ENCODE measurements around the gene FAM210A. TPM values are rescaled to one million over a fixed set of nuclear protein-coding genes. Genes with fewer than 3 reads are reported as not detected.

FAM210A gene
- total RNA-seq, 1 donor from 2014 or later = 19.8 TPM

GRCh38 chr18:13745696-13746095, 19.3 kb upstream of the FAM210A start:
- no peaks in the 10 kb centered on the region for H3K9me3 ChIP-seq (ENCODE audit: control insufficient read depth in 3 of 3, low read length in 3 of 3)
- H3K4me1 ChIP-seq (ENCODE audit: control insufficient read depth in 3 of 3, insufficient read depth in 3 of 3, low read length in 3 of 3) = no peaks in the 10 kb centered on the region
- H3K9ac ChIP-seq (ENCODE audit: low read depth in 1 of 3, low read length in 3 of 3) = no peak overlapping the region
- H3K4me3 ChIP-seq (ENCODE audit: low read length in 3 of 3) = no peak overlapping the region
- H3K27me3 ChIP-seq (ENCODE audit: control insufficient read depth in 3 of 3, insufficient read depth in 3 of 3, low read length in 3 of 3) = no peaks in the 10 kb centered on the region
- no peak overlapping the region for H3K27ac ChIP-seq (ENCODE audit: low read depth, low read length)
- peaks cover 21 to 67% (median 48%) of the 10 kb centered on the region in 3 donors for H3K36me3 ChIP-seq (ENCODE audit: control insufficient read depth in 3 of 3, insufficient read depth in 3 of 3, low read length in 3 of 3)

DNA sequence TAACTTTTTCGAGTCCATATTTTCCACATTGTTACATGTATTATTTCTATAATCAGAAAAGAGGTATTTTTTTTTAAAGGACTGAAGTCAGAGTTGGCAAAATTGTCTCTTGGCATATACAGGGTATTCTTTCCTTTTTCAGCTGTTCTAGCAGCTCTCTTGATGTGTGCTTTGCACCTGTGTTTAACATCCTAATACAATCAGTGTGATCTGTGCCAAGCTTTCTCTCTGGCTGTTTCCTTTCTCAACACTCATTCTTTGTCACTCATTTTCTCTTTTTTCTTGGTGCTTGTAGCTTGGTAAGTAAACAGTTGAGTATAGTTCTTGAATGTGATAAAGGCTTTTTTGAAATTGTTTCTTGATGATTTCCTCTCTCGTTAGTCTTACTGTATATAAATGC, 9.3 kb upstream of the FAM210A start:
- H3K9me3 ChIP-seq (ENCODE audit: control insufficient read depth in 3 of 3, low read length in 3 of 3) = no peaks in the 10 kb centered on the region
- H3K9ac ChIP-seq (ENCODE audit: low read depth in 1 of 3, low read length in 3 of 3) = no peak overlapping the region
- no peak overlapping the region for H3K4me3 ChIP-seq (ENCODE audit: low read length in 3 of 3)
- H3K27me3 ChIP-seq (ENCODE audit: control insufficient read depth in 3 of 3, insufficient read depth in 3 of 3, low read length in 3 of 3) = no peaks in the 10 kb centered on the region
- H3K4me1 ChIP-seq (ENCODE audit: control insufficient read depth in 3 of 3, insufficient read depth in 3 of 3, low read length in 3 of 3) = no peaks in the 10 kb centered on the region
- peaks cover 13 to 36% (median 33%) of the 10 kb centered on the region in 3 donors for H3K36me3 ChIP-seq (ENCODE audit: control insufficient read depth in 3 of 3, insufficient read depth in 3 of 3, low read length in 3 of 3)
- H3K27ac ChIP-seq (ENCODE audit: low read depth, low read length) = no peak overlapping the region

DNA sequence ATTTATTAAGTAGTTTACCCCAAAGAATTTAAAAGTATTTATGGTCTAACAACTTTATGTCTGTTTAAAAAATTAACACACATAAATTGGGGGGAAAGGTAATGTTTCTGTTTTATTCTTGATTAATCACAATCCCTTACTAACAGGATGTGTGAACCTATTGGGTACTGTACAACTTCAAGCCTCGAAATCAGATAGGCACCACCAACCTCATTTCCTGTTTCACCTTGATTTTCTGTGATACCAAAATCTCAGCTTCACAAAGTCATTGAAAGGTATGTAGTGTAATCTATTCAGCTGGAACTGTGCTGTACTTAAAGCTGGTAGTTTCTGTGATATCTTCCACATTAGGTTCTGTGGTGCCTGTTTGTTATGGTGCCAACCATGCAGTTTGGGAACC, 4.1 kb upstream of the FAM210A start:
- H3K4me1 ChIP-seq (ENCODE audit: control insufficient read depth in 3 of 3, insufficient read depth in 3 of 3, low read length in 3 of 3) = peaks cover 3 to 16% (median 12%) of the 10 kb centered on the region in 3 donors
- H3K4me3 ChIP-seq (ENCODE audit: low read length in 3 of 3) = no peak overlapping the region

GRCh38 chr18:13726972-13727331, 594 bp upstream of the FAM210A start:
- peaks cover 12 to 24% (median 19%) of the 10 kb centered on the region in 3 donors for H3K4me1 ChIP-seq (ENCODE audit: control insufficient read depth in 3 of 3, insufficient read depth in 3 of 3, low read length in 3 of 3)
- no peaks in the 10 kb centered on the region for H3K27me3 ChIP-seq (ENCODE audit: control insufficient read depth in 3 of 3, insufficient read depth in 3 of 3, low read length in 3 of 3)
- peak overlapping the region; percentile 92 to 94 (median 93) for H3K9ac ChIP-seq (ENCODE audit: low read depth in 1 of 3, low read length in 3 of 3)
- peak overlapping the region; percentile 99 for H3K27ac ChIP-seq (ENCODE audit: low read depth, low read length)
- H3K4me3 ChIP-seq (ENCODE audit: low read length in 3 of 3) = peak overlapping the region; percentile 91 to 99 (median 98)
- H3K9me3 ChIP-seq (ENCODE audit: control insufficient read depth in 3 of 3, low read length in 3 of 3) = no peaks in the 10 kb centered on the region
- H3K36me3 ChIP-seq (ENCODE audit: control insufficient read depth in 3 of 3, insufficient read depth in 3 of 3, low read length in 3 of 3) = no peaks in the 10 kb centered on the region

More for the DNA sequence above, 4.1 kb upstream of the FAM210A start:
- Histone ChIP-seq H3K9me3 (ENCODE audit: control insufficient read depth in 3 of 3, low read length in 3 of 3) (no peaks in the 10 kb centered on the region), H3K27ac (ENCODE audit: low read depth, low read length) (no peak overlapping the region), H3K27me3 (ENCODE audit: control insufficient read depth in 3 of 3, insufficient read depth in 3 of 3, low read length in 3 of 3) (no peaks in the 10 kb centered on the region), H3K36me3 (ENCODE audit: control insufficient read depth in 3 of 3, insufficient read depth in 3 of 3, low read length in 3 of 3) (peaks cover 2 to 9% (median 6%) of the 10 kb centered on the region in 3 donors), H3K9ac (ENCODE audit: low read depth in 1 of 3, low read length in 3 of 3) (no peak overlapping the region)

DNA sequence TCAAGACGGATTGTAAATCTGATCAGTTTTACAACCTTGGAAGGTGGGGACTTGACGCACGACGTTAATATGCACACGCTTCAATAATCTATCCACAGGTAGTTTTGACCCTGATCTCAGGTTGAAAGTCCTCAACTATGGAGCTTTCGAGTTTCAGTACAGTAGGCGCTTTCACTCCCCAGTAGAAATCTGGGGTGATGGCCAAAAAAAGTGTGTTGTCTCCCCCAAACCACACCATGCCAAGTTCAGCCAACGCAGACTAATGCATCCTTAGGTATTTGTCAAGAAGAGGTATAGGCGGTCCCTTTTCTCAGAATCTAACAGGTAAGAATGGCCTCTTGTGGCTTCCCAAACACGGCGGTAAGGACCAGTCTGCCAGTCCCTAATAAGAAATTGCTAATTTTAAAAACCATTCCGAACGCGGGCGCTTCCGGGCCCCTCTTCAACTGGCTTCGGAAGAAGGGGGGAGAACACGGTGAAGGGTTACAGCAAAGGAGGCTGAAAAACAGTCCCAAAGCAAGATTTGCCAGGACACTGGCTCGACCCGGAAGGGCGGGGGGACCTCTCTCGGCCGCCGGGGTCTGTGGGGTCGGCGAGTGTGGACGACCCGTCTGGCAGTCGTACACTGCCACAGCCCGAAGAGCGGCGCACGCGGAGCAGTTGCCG, 659 bp downstream of the FAM210A start:
- no peaks in the 10 kb centered on the region for H3K9me3 ChIP-seq (ENCODE audit: control insufficient read depth in 3 of 3, low read length in 3 of 3)
- H3K4me1 ChIP-seq (ENCODE audit: control insufficient read depth in 3 of 3, insufficient read depth in 3 of 3, low read length in 3 of 3) = peaks cover 12 to 24% (median 19%) of the 10 kb centered on the region in 3 donors
- peak overlapping the region; percentile 99 for H3K27ac ChIP-seq (ENCODE audit: low read depth, low read length)
- H3K36me3 ChIP-seq (ENCODE audit: control insufficient read depth in 3 of 3, insufficient read depth in 3 of 3, low read length in 3 of 3) = no peaks in the 10 kb centered on the region
- H3K27me3 ChIP-seq (ENCODE audit: control insufficient read depth in 3 of 3, insufficient read depth in 3 of 3, low read length in 3 of 3) = no peaks in the 10 kb centered on the region
- H3K4me3 ChIP-seq (ENCODE audit: low read length in 3 of 3) = peak overlapping the region; percentile 91 to 99 (median 98)
- peak overlapping the region; percentile 73 to 94 (median 88) for H3K9ac ChIP-seq (ENCODE audit: low read depth in 1 of 3, low read length in 3 of 3)

DNA sequence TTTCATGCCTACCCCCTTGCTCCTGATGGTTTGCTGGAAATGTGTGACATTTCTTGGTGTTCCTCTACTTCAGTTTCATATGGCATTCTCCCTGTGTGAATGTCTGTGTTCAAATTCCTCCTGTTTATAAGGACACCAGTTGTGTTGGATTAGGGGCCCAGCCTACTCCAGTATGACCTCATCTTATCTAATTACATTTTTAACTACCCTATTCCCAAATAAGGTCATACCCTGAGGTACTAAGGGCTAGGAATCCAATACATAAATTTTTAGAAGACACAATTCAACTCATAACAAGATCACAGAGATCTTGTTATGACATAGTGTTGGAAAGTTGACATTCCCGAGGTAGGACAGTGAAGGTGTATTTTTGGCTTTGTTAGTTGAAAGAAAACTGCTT, 5.5 kb downstream of the FAM210A start:
- H3K27me3 ChIP-seq (ENCODE audit: control insufficient read depth in 3 of 3, insufficient read depth in 3 of 3, low read length in 3 of 3) = no peaks in the 10 kb centered on the region
- H3K27ac ChIP-seq (ENCODE audit: low read depth, low read length) = no peak overlapping the region
- peaks cover 9 to 12% (median 9%) of the 10 kb centered on the region in 3 donors for H3K4me1 ChIP-seq (ENCODE audit: control insufficient read depth in 3 of 3, insufficient read depth in 3 of 3, low read length in 3 of 3)

DNA sequence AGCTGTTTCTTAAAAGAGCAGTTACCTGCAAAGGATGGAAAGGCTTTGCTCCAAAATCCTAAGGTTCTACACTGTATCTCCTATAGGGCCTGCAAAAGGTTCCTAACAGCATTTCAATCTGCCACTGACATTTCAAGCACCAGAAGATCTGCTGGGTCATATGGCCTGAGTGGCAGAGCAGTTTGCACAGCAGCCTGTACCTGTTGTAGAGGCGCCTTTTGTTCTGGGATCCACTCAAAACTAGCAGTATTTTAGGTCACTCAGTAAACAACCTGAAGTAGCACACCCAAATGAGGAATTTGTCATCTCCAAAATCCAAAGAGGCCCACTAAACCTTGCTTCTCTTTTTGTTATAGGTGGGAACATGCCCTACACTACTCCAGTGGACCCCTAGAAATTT, 6.2 kb downstream of the FAM210A start:
- no peak overlapping the region for H3K27ac ChIP-seq (ENCODE audit: low read depth, low read length)
- H3K36me3 ChIP-seq (ENCODE audit: control insufficient read depth in 3 of 3, insufficient read depth in 3 of 3, low read length in 3 of 3) = no peaks in the 10 kb centered on the region
- no peak overlapping the region for H3K4me3 ChIP-seq (ENCODE audit: low read length in 3 of 3)
- peaks cover 3 to 6% (median 6%) of the 10 kb centered on the region in 3 donors for H3K4me1 ChIP-seq (ENCODE audit: control insufficient read depth in 3 of 3, insufficient read depth in 3 of 3, low read length in 3 of 3)
- no peak overlapping the region for H3K9ac ChIP-seq (ENCODE audit: low read depth in 1 of 3, low read length in 3 of 3)
- no peaks in the 10 kb centered on the region for H3K9me3 ChIP-seq (ENCODE audit: control insufficient read depth in 3 of 3, low read length in 3 of 3)
- H3K27me3 ChIP-seq (ENCODE audit: control insufficient read depth in 3 of 3, insufficient read depth in 3 of 3, low read length in 3 of 3) = no peaks in the 10 kb centered on the region

More for the DNA sequence above, 5.5 kb downstream of the FAM210A start:
- H3K4me3 ChIP-seq (ENCODE audit: low read length in 3 of 3) = no peak overlapping the region
- H3K9me3 ChIP-seq (ENCODE audit: control insufficient read depth in 3 of 3, low read length in 3 of 3) = no peaks in the 10 kb centered on the region
- H3K36me3 ChIP-seq (ENCODE audit: control insufficient read depth in 3 of 3, insufficient read depth in 3 of 3, low read length in 3 of 3) = no peaks in the 10 kb centered on the region
- H3K9ac ChIP-seq (ENCODE audit: low read depth in 1 of 3, low read length in 3 of 3) = no peak overlapping the region

DNA sequence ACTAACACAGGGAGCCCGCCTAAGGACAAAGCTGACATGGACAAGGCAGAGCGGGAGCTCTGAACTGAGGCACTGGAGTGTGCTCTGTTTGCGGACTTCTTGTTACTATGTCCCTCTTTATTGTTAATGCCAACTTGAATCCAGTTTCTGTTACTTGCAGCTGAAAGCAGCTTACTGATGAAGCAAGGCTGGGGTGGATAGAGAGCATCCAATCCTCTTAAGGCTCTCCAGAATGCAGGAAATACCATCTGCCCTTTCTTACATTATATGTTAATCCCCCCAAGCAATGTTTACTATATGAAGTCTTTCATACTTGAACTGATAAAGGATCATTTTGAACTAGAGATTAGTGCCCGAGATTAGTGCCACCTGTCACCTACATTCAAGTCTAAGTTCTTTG, 9.4 kb downstream of the FAM210A start:
- Histone ChIP-seq H3K9ac (ENCODE audit: low read depth in 1 of 3, low read length in 3 of 3) (no peak overlapping the region), H3K27me3 (ENCODE audit: control insufficient read depth in 3 of 3, insufficient read depth in 3 of 3, low read length in 3 of 3) (no peaks in the 10 kb centered on the region), H3K9me3 (ENCODE audit: control insufficient read depth in 3 of 3, low read length in 3 of 3) (no peaks in the 10 kb centered on the region), H3K27ac (ENCODE audit: low read depth, low read length) (no peak overlapping the region), H3K4me1 (ENCODE audit: control insufficient read depth in 3 of 3, insufficient read depth in 3 of 3, low read length in 3 of 3) (peaks cover 0 to 7% (median 0%) of the 10 kb centered on the region in 3 donors), H3K36me3 (ENCODE audit: control insufficient read depth in 3 of 3, insufficient read depth in 3 of 3, low read length in 3 of 3) (no peaks in the 10 kb centered on the region), H3K4me3 (ENCODE audit: low read length in 3 of 3) (no peak overlapping the region)

DNA sequence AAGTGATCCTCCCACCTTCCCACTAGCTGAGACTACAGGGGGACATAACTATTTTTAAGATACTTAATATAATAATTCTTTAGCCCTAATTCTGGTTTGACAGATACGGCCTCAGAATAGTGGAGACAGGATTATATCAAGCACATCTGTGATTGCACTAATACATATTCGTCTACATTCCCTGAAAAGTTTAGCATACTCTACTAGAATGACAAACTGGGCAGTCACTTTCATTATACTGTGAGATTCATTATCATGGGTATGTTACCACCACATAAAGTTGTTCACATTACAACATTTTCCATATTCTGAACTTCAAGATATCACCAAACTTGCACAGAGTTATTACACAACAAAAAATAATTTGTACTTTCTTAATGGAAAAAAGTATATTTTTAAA, 11.0 kb downstream of the FAM210A start:
- Histone ChIP-seq H3K27me3 (ENCODE audit: control insufficient read depth in 3 of 3, insufficient read depth in 3 of 3, low read length in 3 of 3) (no peaks in the 10 kb centered on the region), H3K4me1 (ENCODE audit: control insufficient read depth in 3 of 3, insufficient read depth in 3 of 3, low read length in 3 of 3) (peaks cover 0 to 7% (median 0%) of the 10 kb centered on the region in 3 donors)

GRCh38 chr18:13713455-13714055, 12.8 kb downstream of the FAM210A start:
- peaks cover 0 to 7% (median 0%) of the 10 kb centered on the region in 3 donors for H3K4me1 ChIP-seq (ENCODE audit: control insufficient read depth in 3 of 3, insufficient read depth in 3 of 3, low read length in 3 of 3)
- H3K36me3 ChIP-seq (ENCODE audit: control insufficient read depth in 3 of 3, insufficient read depth in 3 of 3, low read length in 3 of 3) = no peaks in the 10 kb centered on the region
- no peak overlapping the region for H3K27ac ChIP-seq (ENCODE audit: low read depth, low read length)
- H3K9me3 ChIP-seq (ENCODE audit: control insufficient read depth in 3 of 3, low read length in 3 of 3) = no peaks in the 10 kb centered on the region
- H3K4me3 ChIP-seq (ENCODE audit: low read length in 3 of 3) = no peak overlapping the region
- H3K27me3 ChIP-seq (ENCODE audit: control insufficient read depth in 3 of 3, insufficient read depth in 3 of 3, low read length in 3 of 3) = no peaks in the 10 kb centered on the region
- H3K9ac ChIP-seq (ENCODE audit: low read depth in 1 of 3, low read length in 3 of 3) = no peak overlapping the region

More for the DNA sequence above, 11.0 kb downstream of the FAM210A start:
- no peak overlapping the region for H3K27ac ChIP-seq (ENCODE audit: low read depth, low read length)
- no peaks in the 10 kb centered on the region for H3K36me3 ChIP-seq (ENCODE audit: control insufficient read depth in 3 of 3, insufficient read depth in 3 of 3, low read length in 3 of 3)
- no peak overlapping the region for H3K4me3 ChIP-seq (ENCODE audit: low read length in 3 of 3)
- no peaks in the 10 kb centered on the region for H3K9me3 ChIP-seq (ENCODE audit: control insufficient read depth in 3 of 3, low read length in 3 of 3)
- H3K9ac ChIP-seq (ENCODE audit: low read depth in 1 of 3, low read length in 3 of 3) = peak overlapping the region in 1 of 3 donors; percentile 3

Measured in skeletal muscle tissue (tissue), 4 donors.